Esophagus muscularis mucosa (tissue), 3 donors: ENCODE data around the gene GNG2.

Source experiments
- CTCF ChIP-seq, 3 experiments: fragments of 200-600 bp in 2 of 3; fragments of 450-650 bp in 1 of 3; sonication (generic) in 2 of 3; IDR thresholded peaks; one replicate each; pipeline ENCODE4 v1.5.1; 2017 to 2019; ENCODE audit warnings: antibody characterized with exemption in 3 of 3, mild to moderate bottlenecking in 2 of 3, moderate library complexity in 1 of 3
- POLR2A ChIP-seq: fragments of 450-650 bp; IDR thresholded peaks from one replicate; pipeline ENCODE4 v1.6.1; 2017; ENCODE audit warnings: antibody characterized with exemption, moderate library complexity, mild to moderate bottlenecking, low read depth

- TF ChIP-seq POLR2A (no peak), CTCF (IDR thresholded peaks at IDR 0.05) (no peak)
Measured at GRCh38 chr14:51922624-51923023, 62.2 kb downstream of the GNG2 start.
